ENCODE data around the gene TFF2. TPM values are rescaled to one million over a fixed set of nuclear protein-coding genes. Genes with fewer than 3 reads are reported as not detected.

TFF2 gene, protein sequence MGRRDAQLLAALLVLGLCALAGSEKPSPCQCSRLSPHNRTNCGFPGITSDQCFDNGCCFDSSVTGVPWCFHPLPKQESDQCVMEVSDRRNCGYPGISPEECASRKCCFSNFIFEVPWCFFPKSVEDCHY
- not detected in 2 replicates for total RNA-seq

- intact Hi-C loops (cut with micrococcal nuclease) = no loop called here
Measured at GRCh38 chr21:42350927-42351426, at the start of gene TFF2. Gene TFF2, minus strand, starts transcription at chr21:42350994. Its CDS starts 37 bp downstream, at chr21:42350957.

- intact Hi-C loops (cut with micrococcal nuclease) = loop anchor here (5.0 to 10.0 kb wide), 6 partner anchors 37 to 976 kb away; partner anchors contain the start of genes MX1, PKNOX1 and RSPH1
Measured at GRCh38 chr21:42400525-42400924, 49.7 kb upstream of the TFF2 start.

GRCh38 chr21:42398436-42399028 lies 47.7 kb upstream of the TFF2 start:
- intact Hi-C loops (cut with micrococcal nuclease) = no loop called here

GRCh38 chr21:42397746-42398394 lies 47.1 kb upstream of the TFF2 start:
- intact Hi-C loops (cut with micrococcal nuclease) = no loop called here

DNA sequence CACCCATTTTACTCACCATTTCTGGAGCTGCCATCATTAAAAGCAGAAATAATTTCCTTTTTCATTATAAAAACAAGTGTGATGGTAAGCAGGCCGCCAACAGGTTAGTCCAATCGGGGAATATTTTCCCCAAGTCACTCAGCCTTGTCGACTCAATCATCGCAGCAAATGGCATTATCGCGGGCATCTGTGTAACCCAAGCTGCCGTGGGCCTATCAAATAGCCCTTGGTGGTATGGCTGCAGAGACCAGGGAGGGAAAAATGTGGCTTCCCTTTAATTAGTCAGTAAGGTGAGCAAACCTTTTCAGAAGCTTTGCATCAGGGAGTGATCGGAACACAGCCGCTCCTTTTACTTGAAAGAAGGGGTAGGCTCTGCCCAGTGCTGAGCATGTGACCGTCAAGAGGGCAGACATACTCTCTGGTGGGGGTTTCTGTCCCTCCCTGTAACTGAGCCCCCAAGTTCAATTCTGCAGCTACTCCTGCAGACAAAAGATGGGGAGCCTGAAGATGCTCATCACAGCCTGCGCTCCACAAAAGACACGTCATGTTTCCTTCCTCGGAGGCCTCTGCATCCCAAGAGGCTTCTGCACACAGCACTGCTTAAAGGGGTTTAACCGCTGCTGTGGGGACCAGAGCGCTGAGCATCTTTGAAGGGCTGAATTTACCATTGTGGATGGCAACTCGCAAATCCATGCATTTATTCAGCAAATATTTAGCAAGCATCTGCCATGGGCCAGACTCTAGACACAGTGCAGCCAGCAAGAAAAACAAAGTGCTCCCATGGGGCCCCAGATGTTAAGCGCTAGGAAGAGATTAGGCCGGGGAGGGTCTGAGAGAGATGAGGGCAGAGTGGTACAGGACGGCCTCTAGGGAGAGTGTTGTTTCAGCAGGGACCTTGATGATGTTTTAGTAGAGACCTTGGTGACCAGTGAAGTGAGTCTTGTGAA lies 46.3 kb upstream of the TFF2 start:
- intact Hi-C loops (cut with micrococcal nuclease) = no loop called here

GRCh38 chr21:42395905-42396651 lies 45.3 kb upstream of the TFF2 start, which contains the start of gene TMPRSS3:
Gene TMPRSS3, minus strand, starts transcription at chr21:42396052. Its CDS starts 635 bp downstream, at chr21:42395417.
- intact Hi-C loops (cut with micrococcal nuclease) = no loop called here

DNA sequence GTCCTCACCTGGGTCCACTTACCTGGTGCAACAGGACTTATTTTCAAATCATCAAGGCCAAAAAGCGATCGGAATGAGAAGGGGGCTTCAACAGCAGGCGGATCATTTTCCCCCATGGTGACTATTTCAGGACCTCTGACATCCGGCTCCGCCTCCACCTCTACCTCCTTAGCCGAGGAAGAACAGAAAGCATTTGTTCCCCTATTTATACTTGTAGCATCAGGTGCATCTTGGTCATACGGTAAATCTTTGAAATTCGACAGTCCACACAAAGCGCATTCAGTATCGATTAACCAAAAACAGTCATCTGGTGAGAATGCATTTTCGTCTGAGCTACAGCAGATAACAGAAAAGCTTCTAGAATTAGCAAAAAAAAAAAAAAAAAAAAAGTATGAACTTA lies 44.5 kb upstream of the TFF2 start:
- intact Hi-C loops (cut with micrococcal nuclease) = no loop called here

GRCh38 chr21:42393443-42393950 lies 42.7 kb upstream of the TFF2 start:
- intact Hi-C loops (cut with micrococcal nuclease) = loop anchor here (5.0 kb wide), 1 partner anchor 34 kb away; no protein-coding TSS in a partner anchor

DNA sequence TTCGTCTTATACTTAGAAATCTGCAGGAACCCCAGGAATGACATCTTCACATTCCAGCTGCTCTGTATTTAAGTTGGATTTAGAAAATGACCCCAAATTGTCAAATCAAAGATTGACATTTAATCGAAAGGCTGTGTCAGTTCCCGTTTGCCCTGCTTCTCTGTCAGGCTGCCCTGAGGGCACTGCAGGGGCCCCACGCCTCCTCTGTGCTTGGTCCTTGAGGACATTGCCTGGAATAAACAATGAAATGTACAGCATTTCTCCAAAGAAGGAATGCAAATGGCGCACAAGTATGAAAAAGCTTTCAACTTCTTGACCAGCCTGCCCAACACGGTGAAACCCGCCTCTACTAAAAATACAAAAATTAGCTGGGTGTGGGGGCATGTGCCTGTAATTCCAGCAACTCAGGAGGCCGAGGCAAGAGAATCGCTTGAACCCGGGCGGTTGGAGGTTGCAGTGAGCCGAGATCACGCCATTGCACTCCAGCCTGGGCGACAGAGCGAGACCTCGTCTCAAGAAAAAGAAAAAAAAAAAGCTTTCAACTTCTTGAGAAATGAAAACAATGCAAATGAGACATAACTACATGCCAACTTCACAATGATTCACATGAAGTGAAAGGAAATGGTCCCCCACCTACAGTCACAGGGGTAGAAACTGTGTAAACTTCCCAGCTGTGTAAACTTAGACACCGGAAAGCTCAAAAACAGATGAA lies 42.1 kb upstream of the TFF2 start:
- intact Hi-C loops (cut with micrococcal nuclease) = loop anchor here (5.0 kb wide), 1 partner anchor 34 kb away; no protein-coding TSS in a partner anchor

DNA sequence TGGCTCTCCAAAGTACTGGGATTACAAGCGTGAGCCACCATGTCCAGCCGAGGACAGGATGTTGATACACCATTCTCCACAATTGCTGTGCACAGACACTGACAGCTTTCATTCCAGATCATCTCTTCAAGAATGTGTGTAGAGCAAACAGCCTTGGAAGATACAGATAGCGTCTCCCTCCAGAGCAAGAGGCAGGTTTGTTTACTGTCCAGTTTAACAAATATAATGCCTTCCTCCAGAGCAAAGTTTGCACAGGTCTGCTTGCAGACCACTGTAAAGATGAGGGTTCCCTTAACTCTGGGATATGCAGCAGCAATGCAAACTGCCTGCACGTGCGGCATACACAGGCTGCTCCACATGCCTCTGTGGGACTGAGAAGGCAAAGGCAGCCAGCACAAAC lies 40.5 kb upstream of the TFF2 start:
- intact Hi-C loops (cut with micrococcal nuclease) = loop anchor here (2.0 to 5.0 kb wide), 2 partner anchors 14 to 36 kb away; no protein-coding TSS in a partner anchor

DNA sequence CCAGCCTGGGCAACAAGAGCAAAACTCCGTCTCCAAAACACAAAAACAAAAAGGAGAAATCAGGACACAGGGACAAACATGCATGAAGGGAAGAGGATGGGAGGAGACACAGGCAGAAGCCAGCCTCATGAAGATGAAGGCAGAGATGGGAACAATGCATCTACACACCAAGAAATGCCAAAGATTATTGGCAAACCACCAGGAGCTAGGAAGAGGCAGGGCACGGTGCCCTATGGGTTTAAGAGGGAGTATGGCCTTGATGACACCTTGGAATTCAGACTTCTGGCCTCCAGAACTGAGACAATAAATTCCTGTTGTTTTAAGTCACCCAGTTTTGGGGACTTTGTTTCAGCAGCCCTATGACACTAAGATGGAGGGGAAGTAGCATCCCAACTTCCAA lies 39.9 kb upstream of the TFF2 start:
- intact Hi-C loops (cut with micrococcal nuclease) = loop anchor here (2.0 to 5.0 kb wide), 2 partner anchors 14 to 37 kb away; no protein-coding TSS in a partner anchor

DNA sequence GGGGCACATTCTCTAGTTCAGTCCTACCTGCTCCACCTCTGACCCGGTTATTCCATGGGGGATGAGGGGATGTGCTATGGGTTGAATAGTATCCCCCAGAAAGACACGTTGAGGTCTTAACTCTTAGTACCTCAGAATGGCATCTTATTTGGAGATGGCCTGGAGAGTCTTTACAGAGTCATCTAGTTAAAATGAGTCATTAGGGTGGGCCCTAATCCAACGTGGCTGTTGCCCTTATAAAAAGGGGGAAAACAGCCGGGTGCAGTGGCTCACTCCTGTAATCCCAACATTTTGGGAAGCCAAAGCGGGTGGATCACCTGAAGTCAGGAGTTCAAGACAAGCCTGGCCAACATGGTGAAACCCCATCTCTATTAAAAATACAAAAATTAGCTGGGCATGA lies 39.4 kb upstream of the TFF2 start:
- intact Hi-C loops (cut with micrococcal nuclease) = loop anchor here (2.0 to 5.0 kb wide), 2 partner anchors 15 to 37 kb away; no protein-coding TSS in a partner anchor

- intact Hi-C loops (cut with micrococcal nuclease) = no loop called here
Measured at GRCh38 chr21:42389449-42389835, 38.6 kb upstream of the TFF2 start.

DNA sequence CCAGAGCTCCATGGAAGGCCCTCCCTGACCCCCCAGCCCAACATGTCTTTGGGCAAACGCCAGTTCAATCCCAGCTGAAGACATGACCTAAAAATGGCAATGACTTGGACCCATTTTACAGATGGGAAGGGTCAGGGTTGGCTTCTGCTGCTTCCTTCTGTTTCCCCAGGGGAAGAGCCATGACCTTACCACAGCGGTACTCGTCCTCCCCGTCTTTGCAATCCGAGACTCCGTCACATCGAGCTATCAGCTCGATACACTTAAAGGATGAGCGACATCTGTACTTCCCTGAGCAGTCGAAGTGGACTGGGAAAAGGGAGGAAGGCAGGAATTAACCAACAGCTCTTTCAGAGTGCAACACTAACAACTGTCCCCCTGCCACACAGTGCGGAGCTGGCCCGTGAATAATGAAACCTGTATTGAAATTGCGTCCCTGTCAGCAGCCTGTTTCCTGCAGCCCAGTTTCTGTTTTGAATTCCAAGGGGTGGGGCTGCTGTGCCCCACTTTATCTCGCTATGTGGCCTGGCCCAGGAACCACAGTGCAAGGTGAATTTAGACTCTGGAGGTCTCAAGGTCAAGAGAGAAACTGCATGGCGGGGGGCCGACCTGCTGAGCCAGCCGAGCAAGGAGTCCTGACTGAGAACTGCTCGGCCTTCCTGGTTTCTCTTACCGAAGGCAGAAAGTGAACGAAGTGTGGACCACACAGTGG lies 38.1 kb upstream of the TFF2 start:
- intact Hi-C loops (cut with micrococcal nuclease) = no loop called here

DNA sequence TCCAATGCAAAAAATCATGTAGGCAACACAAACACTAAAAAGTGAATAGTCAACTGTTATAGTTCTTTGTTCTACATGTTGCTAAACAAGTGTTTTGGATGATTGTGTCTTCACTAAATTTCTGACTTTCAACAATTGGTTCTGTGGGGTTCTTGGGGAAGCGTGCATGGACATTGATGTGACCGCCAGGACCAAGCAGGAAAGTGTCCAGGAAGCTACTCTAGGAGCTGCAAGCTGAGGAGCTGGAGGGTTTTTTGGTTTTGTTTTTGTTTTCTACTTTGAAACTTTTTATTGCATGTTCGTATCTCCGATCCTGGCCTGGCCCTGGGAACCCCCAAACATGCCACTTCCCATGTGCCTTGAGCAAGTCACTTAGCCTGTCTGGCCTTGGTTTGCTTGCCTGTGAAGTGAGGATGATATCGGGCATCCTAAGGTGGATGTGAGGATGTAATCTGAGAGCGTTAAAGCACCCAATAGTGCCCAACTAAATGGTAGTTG lies 37.1 kb upstream of the TFF2 start:
- intact Hi-C loops (cut with micrococcal nuclease) = no loop called here

- intact Hi-C loops (cut with micrococcal nuclease) = no loop called here
Measured at GRCh38 chr21:42387164-42387563, 36.4 kb upstream of the TFF2 start.

DNA sequence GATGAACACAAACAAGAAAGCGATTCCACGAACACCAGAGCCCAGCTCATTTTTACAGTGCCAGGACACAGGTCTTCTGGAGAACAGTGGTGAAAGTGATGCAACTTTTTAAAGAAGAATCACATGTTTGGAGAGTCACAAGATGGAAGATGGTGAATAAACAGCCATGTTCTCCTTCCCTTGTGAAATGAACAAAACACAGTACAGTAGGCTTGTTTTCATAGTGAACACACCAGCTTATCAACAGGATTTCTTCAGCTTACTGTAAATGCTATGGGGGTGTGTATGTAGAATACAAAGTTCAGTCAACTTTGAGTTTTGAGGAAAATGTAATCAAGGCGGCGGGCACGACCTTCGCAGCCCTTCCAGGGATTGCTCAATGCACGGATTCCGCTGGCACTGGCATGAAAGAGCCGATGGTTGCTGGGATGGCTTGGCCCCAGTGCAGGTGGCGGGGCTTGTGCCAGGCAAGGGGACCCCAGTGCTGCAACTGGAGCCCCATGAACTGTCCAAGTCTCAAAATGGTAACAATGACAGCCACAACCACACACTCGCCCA lies 35.3 kb upstream of the TFF2 start:
- intact Hi-C loops (cut with micrococcal nuclease) = no loop called here

DNA sequence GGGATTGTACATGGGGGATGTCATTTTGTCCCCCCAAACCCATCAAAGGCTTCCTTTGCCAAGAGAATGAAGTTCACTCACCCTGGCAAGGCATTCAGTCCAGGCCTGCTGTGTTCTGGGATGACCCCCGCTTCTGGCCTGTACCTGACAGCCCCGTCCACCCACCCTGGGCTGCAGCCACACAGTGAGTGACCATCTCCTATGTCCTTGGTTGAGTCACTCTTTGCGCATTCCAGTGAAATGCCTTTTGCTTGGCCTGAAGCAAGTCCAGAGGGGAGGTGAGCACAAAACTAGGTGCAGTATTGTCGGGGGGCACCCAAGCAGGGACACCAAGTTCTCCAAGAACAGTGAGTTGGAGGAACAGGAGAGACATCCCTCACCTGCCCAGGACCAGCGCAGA lies 34.8 kb upstream of the TFF2 start:
- intact Hi-C loops (cut with micrococcal nuclease) = no loop called here
